ENCODE data around the gene FMN1. TPM values are rescaled to one million over a fixed set of nuclear protein-coding genes. Genes with fewer than 3 reads are reported as not detected.

FMN1 gene
- total RNA-seq (2021; fragmentation: NEBNext Ultra II Directional; extraction: Animal tissue kit (Norgen Biotek cat#: 25700)) = 2.9 and 3.7 TPM in 2 replicates
- 0.24 and 0.27 TPM in 2 replicates for polyA plus RNA-seq (2011; rRNA removed)
- 0.39 TPM for polyA plus RNA-seq (2011; cell fraction: cytosol; rRNA removed)
- 1.7 TPM for polyA plus RNA-seq (2011; cell fraction: nucleus; rRNA removed)
- 0.81 to 1.4 TPM (median 0.90 TPM) in 4 replicates for polyA plus RNA-seq (2012, experiment 1 of 2)
- 0.04 TPM for polyA plus RNA-seq (2012, experiment 2 of 2)
- 1.3 TPM for polyA plus RNA-seq (2013, experiment 1 of 2)
- polyA plus RNA-seq (2013, experiment 2 of 2) = 1.1 TPM
- polyA minus RNA-seq (2011; rRNA and poly(A)+ RNA removed) = 2.3 and 2.8 TPM in 2 replicates
- 1.2 TPM for polyA minus RNA-seq (2011; cell fraction: cytosol; rRNA and poly(A)+ RNA removed)
- polyA minus RNA-seq (2011; cell fraction: nucleus; rRNA and poly(A)+ RNA removed) = 9.4 TPM
- long read RNA-seq, experiment 1, partial matches to known transcripts = 1 of 1 reads
- long read RNA-seq, experiment 1, other reads (novel, unspliced or antisense) = 0 of 1 reads
- long read RNA-seq, experiment 2, partial matches to known transcripts = 0 of 2 reads
- long read RNA-seq, experiment 2, other reads (novel, unspliced or antisense) = 2 of 2 reads

GRCh38 chr15:33194704-33195670, at the start of gene FMN1:
FMN1 (minus strand) TSS chr15:33194714; CDS start chr15:33154914, 39,800 bp downstream.
- CTCF ChIA-PET (ENCODE audit: partially characterized antibody) = interaction anchor here (0.6 to 3.4 kb wide), 7 partner anchors 13 to 506 kb away, joined by 3 to 21 read pairs (median 3); no protein-coding TSS in a partner anchor
- Histone ChIP-seq H3K79me2 (ENCODE audit: control insufficient read depth in 1 of 2, insufficient read depth in 2 of 2, low read length in 2 of 2) (no peaks in the 10 kb centered on the region), H3K4ac (replicated peaks; ENCODE audit: insufficient read length, low read depth, low read length) (no peak within 1 kb of the TSS), H3K27ac (ENCODE audit: low read depth, low read length) (no peak within 1 kb of the TSS), H3K4me1 (replicated peaks in 1 of 4; ENCODE audit: control insufficient read depth in 3 of 4, insufficient read depth in 4 of 4, low read length in 3 of 4) (peaks cover 0 to 9% (median 4%) of the 10 kb centered on the region in 4 experiments; a peak in 2 of 7 replicates), H4K91ac (replicated peaks; ENCODE audit: insufficient read length, low read length) (no peak within 1 kb of the TSS), H2BK15ac (ENCODE audit: low read length) (no peak within 1 kb of the TSS), H3K36me3 (ENCODE audit: control insufficient read depth in 2 of 4, insufficient read depth in 4 of 4, low read length in 3 of 4) (no peaks in the 10 kb centered on the region), H4K20me1 (replicated peaks in 1 of 2; ENCODE audit: control insufficient read depth in 1 of 2, insufficient read depth in 2 of 2, low read length in 2 of 2) (no peaks in the 10 kb centered on the region), H4K5ac (ENCODE audit: insufficient read length, low read depth, low read length) (no peak within 1 kb of the TSS), H3K9me3 (ENCODE audit: insufficient read depth in 2 of 2, low read depth in 1 of 2, low read length in 1 of 2) (no peaks in the 10 kb centered on the region), H2BK20ac (ENCODE audit: low read length) (no peak within 1 kb of the TSS), H3K23me2 (ENCODE audit: low read depth, low read length) (peaks cover 8% of the 10 kb centered on the region; the same call in 1 of the 2 replicates), H4K8ac (ENCODE audit: extremely low read depth, insufficient read depth, low read length) (peak within 1 kb of the TSS; percentile 85; the same call in 1 of the 2 replicates), H3K4me3 (ENCODE audit: extremely low read depth in 1 of 4, insufficient read depth in 2 of 4, low read depth in 3 of 4, low read length in 4 of 4) (peak within 1 kb of the TSS; percentile 51 to 71 (median 59)), H3K79me1 (ENCODE audit: low read depth, low read length) (no peaks in the 10 kb centered on the region), H2AFZ (ENCODE audit: low read length) (peak within 1 kb of the TSS; percentile 95), H3K18ac (ENCODE audit: extremely low read depth, low read length) (no peak within 1 kb of the TSS), H3K56ac (replicated peaks; ENCODE audit: insufficient read length, low read depth, low read length) (no peak within 1 kb of the TSS), H3K23ac (ENCODE audit: insufficient read length) (no peak within 1 kb of the TSS), H3K14ac (ENCODE audit: insufficient read length) (no peak within 1 kb of the TSS), H2BK5ac (ENCODE audit: low read depth, low read length) (no peak within 1 kb of the TSS), H2BK12ac (ENCODE audit: low read depth, low read length) (no peak within 1 kb of the TSS), H3K9ac (replicated peaks in 1 of 4; ENCODE audit: extremely low read depth in 1 of 4, low read depth in 3 of 4, low read length in 3 of 4) (peak within 1 kb of the TSS in 3 of 4 experiments; percentile 31 to 56 (median 42); a peak in 4 of 7 replicates), H3K4me2 (ENCODE audit: insufficient read depth in 1 of 2, low read depth in 2 of 2, low read length in 2 of 2) (peak within 1 kb of the TSS; percentile 83 to 89), H2BK120ac (replicated peaks; ENCODE audit: low read depth, low read length) (no peak within 1 kb of the TSS), H3K27me3 (replicated peaks in 1 of 4; ENCODE audit: control insufficient read depth in 3 of 4, extremely low read depth in 1 of 4, insufficient read depth in 3 of 4, low read length in 3 of 4) (no peaks in the 10 kb centered on the region; a peak in 1 of 7 replicates), H2AK5ac (ENCODE audit: low read depth, low read length) (no peak within 1 kb of the TSS)
- DNase-seq (ENCODE audit: low read depth in 1 of 2, low spot score in 2 of 2) (peak; percentile 92 to 96), FAIRE-seq (no peak)
- WGBS, 2 experiments (ENCODE audit: extremely low coverage in 1 of 2, insufficient coverage in 1 of 2, insufficient read length in 1 of 2, insufficient replicate concordance in 2 of 2, low coverage in 1 of 2, low lambda C conversion rate in 2 of 2, missing lambda C conversion rate in 1 of 2) = 14% methylated on average over 38 of the region's 46 CpGs; no CpG with 5 or more reads in 1 of the 2 experiments
- POLR2A ChIA-PET (ENCODE audit: partially characterized antibody) = interaction anchor here (0.6 to 1.3 kb wide), 5 partner anchors 8 to 356 kb away, joined by 3 read pairs; no protein-coding TSS in a partner anchor
- no peak for TF ChIP-seq POLR2A (IDR thresholded peaks at IDR 0.05; ENCODE audit: control extremely low read depth in 1 of 2, low read depth in 2 of 2, low read length in 2 of 2)
- TF ChIP-seq MAX (IDR thresholded peaks at IDR 0.05) = peak; percentile 58; the same call in 1 of the 2 replicates
- peak; percentile 46; the same call in 1 of the 2 replicates for TF ChIP-seq TBP (IDR thresholded peaks at IDR 0.05; ENCODE audit: low read depth, low read length)
- no peak for TF ChIP-seq KDM5A (IDR thresholded peaks at IDR 0.05; ENCODE audit: low read length)
- TF ChIP-seq SP2 (IDR thresholded peaks at IDR 0.05; ENCODE audit: low read length) = peak; percentile 66
- TF ChIP-seq SP1 (IDR thresholded peaks at IDR 0.05; ENCODE audit: low read depth, low read length) = peak; percentile 89
- TF ChIP-seq CHD2 (IDR thresholded peaks at IDR 0.05; ENCODE audit: low read length) = peak; percentile 88
